ENCODE data around the gene BICRA. TPM values are rescaled to one million over a fixed set of nuclear protein-coding genes. Genes with fewer than 3 reads are reported as not detected.
"Not testable (repeated sequence)": the region's sequence is repeated elsewhere in the genome, so short reads cannot be mapped to it uniquely, and the experiment has no call there.

Gene BICRA
- total RNA-seq, 2 donors from 2014 or later: 13.3 to 26.3 TPM

- H3K27ac Mint-ChIP-seq: no peak overlapping the region
- H3K9me3 Mint-ChIP-seq: no peaks in the 10 kb centered on the region
- DNase-seq (ENCODE audit: low spot score in 2 of 2): no peak
- H3K36me3 Mint-ChIP-seq: no peaks in the 10 kb centered on the region
- no peak for ATAC-seq
Measured at GRCh38 chr19:47615714-47616113, 6.8 kb downstream of the BICRA start.

- H3K27ac Mint-ChIP-seq: no peak overlapping the region
- H3K9me3 Mint-ChIP-seq: no peaks in the 10 kb centered on the region
- no peaks in the 10 kb centered on the region for H3K36me3 Mint-ChIP-seq
- DNase-seq (ENCODE audit: low spot score in 2 of 2) (no peak), ATAC-seq (no peak)
Measured at GRCh38 chr19:47618771-47619170, 9.8 kb downstream of the BICRA start.

- H3K36me3 Mint-ChIP-seq: no peaks in the 10 kb centered on the region
- H3K27ac Mint-ChIP-seq: no peak overlapping the region
- ATAC-seq (no peak), DNase-seq (ENCODE audit: low spot score in 2 of 2) (no peak)
- no peaks in the 10 kb centered on the region for H3K9me3 Mint-ChIP-seq
Measured at GRCh38 chr19:47619763-47620162, 10.8 kb downstream of the BICRA start.

- Mint-ChIP-seq H3K27ac (peak overlapping the region in 1 of 2 donors; percentile 46), H3K9me3 (no peaks in the 10 kb centered on the region), H3K36me3 (no peaks in the 10 kb centered on the region)
- DNase-seq (ENCODE audit: low spot score in 2 of 2): no peak
- no peak for ATAC-seq
Measured at GRCh38 chr19:47623151-47623920, 14.4 kb downstream of the BICRA start.

- no peak for DNase-seq (ENCODE audit: low spot score in 2 of 2)
- H3K27ac Mint-ChIP-seq: no peak overlapping the region
- no peaks in the 10 kb centered on the region for H3K36me3 Mint-ChIP-seq
- ATAC-seq: no peak
- no peaks in the 10 kb centered on the region for H3K9me3 Mint-ChIP-seq
Measured at GRCh38 chr19:47623921-47624391, 15.0 kb downstream of the BICRA start.

- Mint-ChIP-seq H3K9me3 (no peaks in the 10 kb centered on the region), H3K36me3 (no peaks in the 10 kb centered on the region), H3K27ac (peak overlapping the region; percentile 5 to 42)
- DNase-seq (ENCODE audit: low spot score in 2 of 2) (no peak), ATAC-seq (no peak)
Measured at GRCh38 chr19:47625650-47626049, 16.7 kb downstream of the BICRA start.

GRCh38 chr19:47626238-47626637, 17.3 kb downstream of the BICRA start:
- H3K9me3 Mint-ChIP-seq: no peaks in the 10 kb centered on the region
- no peak overlapping the region for H3K27ac Mint-ChIP-seq
- DNase-seq (ENCODE audit: low spot score in 2 of 2): no peak
- no peaks in the 10 kb centered on the region for H3K36me3 Mint-ChIP-seq
- ATAC-seq: no peak

- peak overlapping the region in 1 of 2 donors; percentile 20 for H3K27ac Mint-ChIP-seq
- peak in 1 of 2 donors; percentile 59 for ATAC-seq
- H3K36me3 Mint-ChIP-seq: no peaks in the 10 kb centered on the region
Measured at GRCh38 chr19:47628078-47628771, 19.3 kb downstream of the BICRA start.

GRCh38 chr19:47630594-47630993, 21.7 kb downstream of the BICRA start:
- Mint-ChIP-seq H3K9me3 (no peaks in the 10 kb centered on the region), H3K27ac (no peak overlapping the region), H3K36me3 (no peaks in the 10 kb centered on the region)
- ATAC-seq (no peak), DNase-seq (ENCODE audit: low spot score in 2 of 2) (no peak)

More at GRCh38 chr19:47628078-47628771, 19.3 kb downstream of the BICRA start:
- no peak for DNase-seq (ENCODE audit: low spot score in 2 of 2)
- no peaks in the 10 kb centered on the region for H3K9me3 Mint-ChIP-seq

GRCh38 chr19:47631681-47632446, 22.9 kb downstream of the BICRA start:
- no peak for DNase-seq (ENCODE audit: low spot score in 2 of 2)
- Mint-ChIP-seq H3K9me3 (no peaks in the 10 kb centered on the region), H3K27ac (peak overlapping the region in 1 of 2 donors; percentile 65), H3K36me3 (no peaks in the 10 kb centered on the region)
- ATAC-seq: no peak

GRCh38 chr19:47633517-47633916, 24.6 kb downstream of the BICRA start:
- ATAC-seq: no peak
- Mint-ChIP-seq H3K9me3 (no peaks in the 10 kb centered on the region), H3K36me3 (no peaks in the 10 kb centered on the region), H3K27ac (peak overlapping the region in 1 of 2 donors; percentile 59)
- no peak for DNase-seq (ENCODE audit: low spot score in 2 of 2)

- no peaks in the 10 kb centered on the region for H3K36me3 Mint-ChIP-seq
- ATAC-seq: no peak
- H3K9me3 Mint-ChIP-seq: no peaks in the 10 kb centered on the region
- peak overlapping the region in 1 of 2 donors; percentile 59 for H3K27ac Mint-ChIP-seq
- DNase-seq (ENCODE audit: low spot score in 2 of 2): no peak
Measured at GRCh38 chr19:47633996-47634395, 25.1 kb downstream of the BICRA start.

GRCh38 chr19:47635152-47635754, 26.3 kb downstream of the BICRA start:
- DNase-seq (ENCODE audit: low spot score in 2 of 2); H3K36me3 Mint-ChIP-seq; H3K9me3 Mint-ChIP-seq; H3K27ac Mint-ChIP-seq; ATAC-seq: not testable (repeated sequence)

GRCh38 chr19:47637550-47637949, 28.6 kb downstream of the BICRA start:
- Mint-ChIP-seq H3K27ac (peak overlapping the region in 1 of 2 donors; percentile 82), H3K36me3 (no peaks in the 10 kb centered on the region), H3K9me3 (no peaks in the 10 kb centered on the region)
- DNase-seq (ENCODE audit: low spot score in 2 of 2): no peak
- ATAC-seq: no peak

GRCh38 chr19:47641891-47642485, 33.1 kb downstream of the BICRA start:
- no peak overlapping the region for H3K27ac Mint-ChIP-seq
- ATAC-seq (no peak), DNase-seq (ENCODE audit: low spot score in 2 of 2) (no peak)
- peaks cover 0 to 6% of the 10 kb centered on the region in 2 donors for H3K36me3 Mint-ChIP-seq
- H3K9me3 Mint-ChIP-seq: peaks cover 0 to 4% of the 10 kb centered on the region in 2 donors

GRCh38 chr19:47643281-47643680, 34.3 kb downstream of the BICRA start:
- ATAC-seq (no peak), DNase-seq (ENCODE audit: low spot score in 2 of 2) (no peak)
- peaks cover 4 to 19% of the 10 kb centered on the region in 2 donors for H3K36me3 Mint-ChIP-seq
- no peak overlapping the region for H3K27ac Mint-ChIP-seq
- peaks cover 0 to 5% of the 10 kb centered on the region in 2 donors for H3K9me3 Mint-ChIP-seq

All from activated naive CD4-positive, alpha-beta T cell treated with anti-CD3 and anti-CD28 coated beads, Interleukin-2, amount 50 U/mL, for 72 hours (primary cell).